H1 (cell line): ENCODE results near the gene MYO9B.

Experiments
- EZH2 ChIP-seq: fragments of 200-600 bp; sonication (generic); IDR thresholded peaks from 2 replicates; pipeline ENCODE4 v1.7.1; 2012; ENCODE audit warnings: low read depth, mild to moderate bottlenecking, moderate library complexity, low read length, inconsistent platforms; ENCODE audit not compliant: severe bottlenecking
- POLR2A ChIP-seq, 2 experiments: IDR thresholded peaks; 1 replicate in 1 of 2; 2 replicates in 1 of 2; pipeline ENCODE4 v1.6.1; 2011; ENCODE audit warnings: low read depth in 2 of 2, low read length in 2 of 2, mild to moderate bottlenecking in 2 of 2; ENCODE audit errors: control extremely low read depth in 1 of 2
- RAD21 ChIP-seq, 2 experiments: IDR thresholded peaks in 1 of 2; conservative IDR thresholded peaks in 1 of 2; 2 replicates each; pipeline ENCODE4 v1.6.1; 2011; ENCODE audit warnings: low read depth in 2 of 2, low read length in 2 of 2, improper control_type of control experiment in 1 of 2, inconsistent platforms in 1 of 2, mild to moderate bottlenecking in 1 of 2, moderate library complexity in 1 of 2
- TF ChIP-seq, protein P1 (sequence below), 3 experiments: IDR thresholded peaks; 1 replicate in 2 of 3; 2 replicates in 1 of 3; pipeline versions ENCODE4 v1.5.1 to v1.6.1; 2011; ENCODE audit warnings: low read length in 3 of 3, mild to moderate bottlenecking in 3 of 3, inconsistent platforms in 2 of 3, low read depth in 1 of 3, moderate library complexity in 1 of 3; ENCODE audit not compliant: insufficient read depth in 1 of 3; ENCODE audit errors: control extremely low read depth in 1 of 3

GRCh38 chr19:17105556-17105955 is 30.0 kb downstream of the MYO9B start:
- TF ChIP-seq POLR2A (IDR thresholded peaks at IDR 0.05; ENCODE audit: control extremely low read depth in 1 of 2, low read depth in 2 of 2, low read length in 2 of 2) (no peak), EZH2 (no peak), RAD21 (IDR thresholded peaks at IDR 0.05 in 1 of 2, conservative IDR thresholded peaks at IDR 0.05 in 1 of 2; ENCODE audit: low read depth in 2 of 2, low read length in 2 of 2) (no peak)
- TF ChIP-seq, protein P1, sequence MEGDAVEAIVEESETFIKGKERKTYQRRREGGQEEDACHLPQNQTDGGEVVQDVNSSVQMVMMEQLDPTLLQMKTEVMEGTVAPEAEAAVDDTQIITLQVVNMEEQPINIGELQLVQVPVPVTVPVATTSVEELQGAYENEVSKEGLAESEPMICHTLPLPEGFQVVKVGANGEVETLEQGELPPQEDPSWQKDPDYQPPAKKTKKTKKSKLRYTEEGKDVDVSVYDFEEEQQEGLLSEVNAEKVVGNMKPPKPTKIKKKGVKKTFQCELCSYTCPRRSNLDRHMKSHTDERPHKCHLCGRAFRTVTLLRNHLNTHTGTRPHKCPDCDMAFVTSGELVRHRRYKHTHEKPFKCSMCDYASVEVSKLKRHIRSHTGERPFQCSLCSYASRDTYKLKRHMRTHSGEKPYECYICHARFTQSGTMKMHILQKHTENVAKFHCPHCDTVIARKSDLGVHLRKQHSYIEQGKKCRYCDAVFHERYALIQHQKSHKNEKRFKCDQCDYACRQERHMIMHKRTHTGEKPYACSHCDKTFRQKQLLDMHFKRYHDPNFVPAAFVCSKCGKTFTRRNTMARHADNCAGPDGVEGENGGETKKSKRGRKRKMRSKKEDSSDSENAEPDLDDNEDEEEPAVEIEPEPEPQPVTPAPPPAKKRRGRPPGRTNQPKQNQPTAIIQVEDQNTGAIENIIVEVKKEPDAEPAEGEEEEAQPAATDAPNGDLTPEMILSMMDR (IDR thresholded peaks at IDR 0.05; ENCODE audit: control extremely low read depth in 1 of 3, insufficient read depth in 1 of 3, low read depth in 1 of 3, low read length in 3 of 3), result no peak
